WI38 (cell line): Measurements from ENCODE around the gene IGF2BP2.

Source experiments
- H3K4me3 ChIP-seq: 2 replicates; pipeline ENCODE4 v1.5.1; 2011; ENCODE audit warnings: low read depth, mild to moderate bottlenecking, control low read depth, low read length
- TF ChIP-seq, protein P1 (sequence below): IDR thresholded peaks from 2 replicates; pipeline ENCODE4 v1.5.1; 2012; ENCODE audit warnings: low read depth, mild to moderate bottlenecking, control low read depth, low read length

IGF2BP2 gene

DNA sequence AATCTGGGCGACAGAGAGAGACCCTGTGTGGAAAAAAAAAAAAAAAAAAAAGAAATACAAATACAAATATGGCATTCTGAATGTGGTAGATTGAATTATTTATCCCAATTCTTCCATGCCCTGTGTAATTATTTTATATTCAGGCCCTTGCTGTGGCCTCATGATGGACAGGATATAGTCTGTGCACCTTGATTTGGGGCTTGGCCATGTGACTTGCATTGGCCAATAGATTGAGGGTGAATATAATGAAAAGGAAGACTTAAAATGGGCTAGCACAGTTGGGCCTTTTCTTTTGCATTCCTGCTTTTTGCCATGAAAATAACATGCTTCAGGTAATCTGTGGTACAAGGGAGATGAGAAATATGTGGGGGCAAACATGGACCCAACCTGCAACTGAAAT, 27.1 kb upstream of the IGF2BP2 start:
- no peak overlapping the region for H3K4me3 ChIP-seq
- TF ChIP-seq, protein P1, sequence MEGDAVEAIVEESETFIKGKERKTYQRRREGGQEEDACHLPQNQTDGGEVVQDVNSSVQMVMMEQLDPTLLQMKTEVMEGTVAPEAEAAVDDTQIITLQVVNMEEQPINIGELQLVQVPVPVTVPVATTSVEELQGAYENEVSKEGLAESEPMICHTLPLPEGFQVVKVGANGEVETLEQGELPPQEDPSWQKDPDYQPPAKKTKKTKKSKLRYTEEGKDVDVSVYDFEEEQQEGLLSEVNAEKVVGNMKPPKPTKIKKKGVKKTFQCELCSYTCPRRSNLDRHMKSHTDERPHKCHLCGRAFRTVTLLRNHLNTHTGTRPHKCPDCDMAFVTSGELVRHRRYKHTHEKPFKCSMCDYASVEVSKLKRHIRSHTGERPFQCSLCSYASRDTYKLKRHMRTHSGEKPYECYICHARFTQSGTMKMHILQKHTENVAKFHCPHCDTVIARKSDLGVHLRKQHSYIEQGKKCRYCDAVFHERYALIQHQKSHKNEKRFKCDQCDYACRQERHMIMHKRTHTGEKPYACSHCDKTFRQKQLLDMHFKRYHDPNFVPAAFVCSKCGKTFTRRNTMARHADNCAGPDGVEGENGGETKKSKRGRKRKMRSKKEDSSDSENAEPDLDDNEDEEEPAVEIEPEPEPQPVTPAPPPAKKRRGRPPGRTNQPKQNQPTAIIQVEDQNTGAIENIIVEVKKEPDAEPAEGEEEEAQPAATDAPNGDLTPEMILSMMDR = no peak

DNA sequence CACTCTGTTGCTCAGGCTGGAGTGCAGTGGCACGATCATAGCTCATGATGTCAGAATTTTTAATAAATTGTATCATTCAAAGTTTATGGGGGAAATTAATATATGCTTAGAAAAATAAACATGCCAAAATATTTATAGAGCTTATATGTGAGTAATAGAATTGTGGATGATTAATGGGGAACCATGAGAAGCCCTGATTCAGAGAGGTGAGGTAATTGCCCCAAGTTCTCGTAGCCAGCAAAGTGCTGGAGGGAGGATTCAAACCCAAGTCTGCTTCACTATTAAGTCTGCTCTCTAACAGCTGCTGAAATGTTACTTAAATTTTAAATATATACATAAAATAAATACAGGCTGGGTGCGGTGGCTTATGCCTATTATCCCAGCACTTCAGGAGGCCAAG, 26.2 kb upstream of the IGF2BP2 start:
- no peak overlapping the region for H3K4me3 ChIP-seq
- TF ChIP-seq, protein P1 = no peak

DNA sequence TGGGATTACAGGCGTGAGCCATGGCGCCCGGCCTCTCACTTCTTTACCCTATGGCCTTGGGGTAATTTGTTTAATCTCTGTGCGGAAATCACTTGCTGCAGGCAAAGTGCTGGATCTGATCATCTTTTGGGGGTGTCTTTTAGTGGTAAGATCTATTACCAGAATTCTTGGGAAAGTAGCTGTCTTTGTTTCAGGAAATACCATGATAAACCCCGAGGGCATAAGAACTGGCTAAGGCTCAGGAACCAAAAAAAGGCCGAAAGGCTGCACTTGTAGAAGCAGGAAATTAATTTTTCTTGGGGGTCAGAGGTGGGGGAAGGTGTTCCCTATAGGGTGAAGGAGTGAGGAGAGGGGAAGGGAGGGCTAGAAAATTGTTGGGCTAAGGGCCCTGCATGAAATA, 22.7 kb upstream of the IGF2BP2 start:
- TF ChIP-seq, protein P1 = no peak
- no peak overlapping the region for H3K4me3 ChIP-seq

DNA sequence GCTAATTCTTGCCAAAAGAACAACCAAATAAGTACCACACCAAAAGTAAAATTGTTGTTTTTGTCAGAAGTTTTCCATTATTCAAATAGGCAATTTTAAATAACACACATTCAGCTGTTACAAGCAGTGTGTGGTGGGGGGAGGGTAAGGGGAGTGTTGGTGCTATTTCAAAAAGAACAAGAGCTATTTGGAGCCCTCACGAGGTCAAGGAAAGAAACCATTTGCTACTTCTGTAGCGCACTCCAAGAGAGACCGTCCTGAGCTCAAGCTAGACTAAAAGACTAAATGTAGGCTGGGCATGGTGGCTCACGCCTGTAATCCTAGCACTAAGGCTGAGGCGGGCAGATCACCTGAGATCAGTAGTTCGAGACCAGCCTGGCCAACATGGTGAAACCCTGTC, 21.2 kb upstream of the IGF2BP2 start:
- no peak overlapping the region for H3K4me3 ChIP-seq
- TF ChIP-seq, protein P1 = no peak

- no peak overlapping the region for H3K4me3 ChIP-seq
- TF ChIP-seq, protein P1 = no peak
These were observed 19.2 kb upstream of the IGF2BP2 start for GRCh38 chr3:185844051-185844450.

DNA sequence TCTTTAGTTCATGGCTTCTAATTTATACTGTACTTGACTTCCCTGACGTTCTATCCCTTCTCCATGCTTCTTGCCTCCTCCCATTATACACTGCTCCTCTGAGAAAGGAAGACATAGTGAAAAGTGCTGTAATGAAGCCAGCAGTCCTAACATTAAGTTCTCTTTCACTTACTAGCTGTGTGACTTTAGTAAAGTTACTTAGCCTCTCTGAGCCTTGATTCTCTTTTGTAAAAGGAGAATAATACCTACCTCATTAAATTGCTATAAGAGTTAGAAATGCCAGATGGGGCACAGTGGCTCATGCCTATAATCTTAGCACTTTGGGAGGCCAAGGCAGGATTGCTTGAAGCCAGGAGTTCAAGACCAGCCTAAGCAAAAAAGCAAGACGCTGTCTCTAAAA, 18.8 kb upstream of the IGF2BP2 start:
- no peak overlapping the region for H3K4me3 ChIP-seq
- TF ChIP-seq, protein P1 = no peak

DNA sequence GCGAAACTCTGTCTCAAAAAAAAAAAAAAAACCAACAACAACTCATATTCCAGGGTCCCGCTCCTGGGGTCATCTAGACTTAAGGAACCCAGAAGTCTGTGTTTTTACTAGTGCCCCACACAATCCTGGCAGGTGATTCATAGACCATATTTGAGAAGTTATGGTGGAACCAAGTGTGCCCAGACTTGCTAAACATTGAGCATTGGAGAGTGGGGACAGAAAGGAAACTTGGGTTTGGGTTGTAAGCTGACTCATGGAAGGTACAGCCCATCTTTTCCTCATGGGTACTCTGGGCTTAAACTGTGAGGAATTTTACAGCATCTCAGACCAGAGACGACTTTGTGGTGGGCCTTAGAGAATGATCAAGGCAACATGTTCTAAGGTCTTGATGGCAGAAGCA, 18.3 kb upstream of the IGF2BP2 start:
- TF ChIP-seq, protein P1 = no peak
- no peak overlapping the region for H3K4me3 ChIP-seq
